GM21526 (cell line): ENCODE data around the gene ARMC5.
"Not testable (repeated sequence)": the region's sequence is repeated elsewhere in the genome, so short reads cannot be mapped to it uniquely, and the experiment has no call there.

Source experiments
- ATAC-seq: cut with Tn5 transposase; IDR thresholded peaks from one replicate; pipeline ENCODE4 v1.9.1; 2021; ENCODE audit warnings: moderate library complexity; ENCODE audit not compliant: unreplicated experiment, low FRiP score

Gene ARMC5

DNA sequence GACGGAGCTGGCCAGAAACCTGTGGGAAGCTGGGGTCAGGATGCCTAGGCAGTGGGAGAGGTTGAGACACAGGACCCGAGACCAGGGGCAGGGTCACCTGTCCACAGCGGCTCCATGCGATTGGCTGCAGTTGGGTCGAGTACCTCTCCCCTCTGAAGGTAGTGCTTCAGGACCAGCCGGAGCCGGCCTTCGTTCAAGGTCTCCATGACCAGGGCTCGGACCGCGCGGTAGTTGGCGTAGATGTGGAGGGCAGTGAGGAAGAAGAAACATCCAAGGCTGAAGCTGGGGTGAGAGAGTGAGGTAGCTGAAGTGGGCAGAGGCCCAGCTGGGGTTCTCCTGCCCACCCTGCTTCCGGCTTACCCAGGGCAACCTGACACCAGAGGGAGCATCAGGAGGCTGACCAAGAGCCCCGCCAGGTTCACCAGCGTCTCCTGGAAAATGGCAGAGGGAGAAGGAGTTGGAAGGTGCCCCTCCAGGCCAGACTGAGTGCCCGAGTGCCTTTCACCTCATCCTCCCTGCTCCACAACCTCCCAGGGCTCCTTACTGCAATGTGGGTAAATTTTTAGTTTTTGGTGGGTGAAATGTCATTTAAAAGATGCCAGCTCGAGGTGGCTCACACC lies 34.3 kb downstream of the ARMC5 start:
- ATAC-seq: no peak

DNA sequence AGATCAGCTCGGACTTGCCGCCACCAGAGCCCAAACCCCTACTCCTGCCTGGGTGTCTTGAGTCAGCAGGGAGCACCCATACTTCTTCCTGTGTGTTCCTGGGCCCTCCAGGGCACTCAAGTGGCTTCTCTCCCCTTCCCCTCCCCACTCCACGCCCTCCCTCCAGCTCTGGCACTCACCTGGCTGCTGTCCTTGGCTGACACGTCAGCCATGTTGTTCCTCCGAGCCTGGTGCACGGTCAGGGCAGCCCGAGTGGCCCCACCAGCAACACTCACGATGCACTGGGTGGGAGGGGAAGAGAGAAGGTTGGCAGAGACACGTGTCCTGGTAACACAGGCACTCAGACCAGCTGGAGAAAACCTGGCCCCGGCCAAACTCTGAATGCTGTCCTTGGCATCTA lies 37.4 kb downstream of the ARMC5 start:
- no peak for ATAC-seq

DNA sequence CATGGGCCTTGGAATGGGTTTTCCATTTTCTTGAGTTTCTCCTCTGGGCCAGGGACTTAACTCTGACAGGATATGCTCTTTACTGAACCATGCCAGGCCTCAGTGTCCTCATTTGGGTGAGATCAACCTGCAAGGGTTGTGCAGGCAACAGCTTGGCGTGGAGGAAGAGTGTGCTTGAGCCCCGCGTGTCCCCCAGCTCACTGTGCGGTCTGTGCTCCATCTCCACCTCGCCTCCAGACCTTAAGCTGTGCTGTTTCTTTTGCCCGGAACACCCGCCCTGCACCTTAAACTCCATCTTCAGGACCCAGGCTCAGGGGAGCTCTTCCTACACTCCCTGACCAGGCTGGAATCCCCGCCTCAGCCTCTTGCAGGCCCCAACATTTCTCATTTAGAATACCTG lies 39.2 kb downstream of the ARMC5 start:
- no peak for ATAC-seq

DNA sequence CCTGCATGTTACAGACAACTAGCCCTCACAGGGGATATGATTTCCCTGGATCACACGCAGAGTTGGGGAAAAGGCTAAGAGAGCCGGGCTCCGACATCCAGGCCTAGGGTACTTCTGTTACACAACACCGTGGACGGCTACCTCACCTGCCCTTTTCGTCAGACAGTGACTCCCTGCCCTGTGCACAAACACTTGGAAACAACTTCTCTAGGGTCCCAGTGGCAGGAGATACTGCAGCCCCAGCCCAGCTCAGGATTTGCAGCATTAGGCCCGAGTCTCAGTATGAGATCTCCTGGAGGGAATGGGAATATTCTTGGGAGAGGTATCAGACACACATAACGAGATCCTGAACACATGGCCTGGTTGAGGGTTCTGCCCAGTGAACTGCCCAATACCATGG lies 40.6 kb downstream of the ARMC5 start:
- no peak for ATAC-seq

DNA sequence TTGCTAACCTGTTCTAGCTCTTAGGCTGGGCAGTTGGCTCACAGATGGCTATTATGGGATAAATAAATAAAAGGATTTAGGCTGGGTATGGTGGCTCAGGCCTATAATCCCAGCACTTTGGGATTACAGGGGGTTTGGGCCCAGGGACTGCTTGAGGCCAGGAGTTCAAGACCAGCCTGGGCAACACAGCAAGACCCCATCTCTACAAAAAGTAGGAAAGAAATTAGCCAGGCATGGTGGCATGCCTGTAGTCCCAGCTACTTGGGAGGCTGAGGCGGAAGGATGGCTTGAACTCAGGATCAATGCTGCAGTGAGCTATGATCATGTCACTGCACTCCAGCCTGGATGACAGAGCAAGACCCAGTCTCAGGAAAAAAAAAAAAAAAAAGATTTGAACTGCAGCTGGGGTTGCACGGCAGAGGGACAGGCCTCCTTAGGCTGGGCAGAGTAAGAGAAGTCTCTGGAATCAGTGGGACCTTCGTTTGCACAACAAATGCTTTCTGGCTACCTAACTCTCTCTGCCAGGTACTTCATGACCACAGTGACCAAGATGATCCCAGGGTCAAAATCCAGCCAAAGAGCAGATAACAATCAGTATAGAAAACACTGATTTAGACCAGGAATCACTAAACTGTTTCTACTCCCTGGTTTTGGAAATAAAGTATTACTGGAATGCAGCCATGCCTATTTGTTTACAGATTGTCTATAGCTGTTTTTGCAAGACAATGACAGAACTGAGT lies 42.1 kb downstream of the ARMC5 start:
- ATAC-seq: no peak

DNA sequence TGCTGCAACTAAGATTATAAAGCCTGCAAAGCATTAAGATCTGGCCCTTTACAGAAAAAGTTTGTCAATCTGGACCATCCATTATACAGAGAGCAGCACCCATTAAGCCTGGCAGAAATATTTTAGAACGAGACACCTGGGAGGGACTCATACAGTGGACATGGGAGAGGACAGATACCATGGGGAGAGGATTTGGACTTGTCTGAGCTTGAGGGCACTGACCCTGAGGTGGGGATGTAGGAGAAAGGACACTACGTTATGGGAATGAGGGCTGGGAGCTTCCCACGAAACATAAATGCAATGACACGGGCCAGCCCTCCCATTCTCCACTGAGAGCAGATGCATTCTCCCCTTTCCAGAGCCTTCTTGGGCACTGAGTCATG lies 42.7 kb downstream of the ARMC5 start:
- no peak for ATAC-seq

DNA sequence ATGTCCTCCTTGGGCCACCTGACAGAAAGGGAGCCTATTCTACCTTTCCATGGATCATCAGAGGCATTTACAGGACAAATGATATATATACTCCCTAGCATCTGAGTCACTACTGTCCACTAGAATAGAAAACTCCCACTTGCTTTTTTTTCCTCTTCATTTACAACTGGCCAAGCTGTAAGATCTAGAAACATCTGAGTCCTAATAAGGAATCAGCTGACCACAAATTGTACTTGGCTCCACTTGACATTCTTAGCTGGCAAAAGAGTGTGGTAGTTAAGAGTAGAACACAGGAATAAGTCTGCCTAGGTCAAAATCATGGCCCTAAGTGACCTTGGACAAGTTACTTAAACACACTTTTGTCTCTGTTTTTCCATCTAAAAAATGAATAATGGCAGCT lies 43.7 kb downstream of the ARMC5 start:
- ATAC-seq: no peak

DNA sequence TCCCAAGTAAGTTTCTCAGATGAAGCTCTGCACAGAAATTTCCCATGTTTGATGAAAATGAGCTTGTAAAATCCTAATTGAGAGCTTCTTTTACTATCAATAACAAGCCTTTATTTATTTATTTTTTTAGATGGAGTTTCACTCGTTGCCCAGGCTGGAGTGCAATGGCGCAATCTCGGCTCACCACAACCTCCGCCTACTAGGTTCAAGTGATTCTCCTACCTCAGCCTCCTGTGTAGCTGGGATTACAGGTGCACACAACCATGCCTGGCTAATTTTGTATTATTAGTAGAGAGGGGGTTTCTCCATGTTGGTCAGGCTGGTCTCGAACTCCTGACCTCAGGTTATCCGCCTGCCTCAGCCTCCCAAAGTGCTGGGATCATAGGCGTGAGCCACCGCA lies 44.3 kb downstream of the ARMC5 start:
- ATAC-seq: not testable (repeated sequence)

DNA sequence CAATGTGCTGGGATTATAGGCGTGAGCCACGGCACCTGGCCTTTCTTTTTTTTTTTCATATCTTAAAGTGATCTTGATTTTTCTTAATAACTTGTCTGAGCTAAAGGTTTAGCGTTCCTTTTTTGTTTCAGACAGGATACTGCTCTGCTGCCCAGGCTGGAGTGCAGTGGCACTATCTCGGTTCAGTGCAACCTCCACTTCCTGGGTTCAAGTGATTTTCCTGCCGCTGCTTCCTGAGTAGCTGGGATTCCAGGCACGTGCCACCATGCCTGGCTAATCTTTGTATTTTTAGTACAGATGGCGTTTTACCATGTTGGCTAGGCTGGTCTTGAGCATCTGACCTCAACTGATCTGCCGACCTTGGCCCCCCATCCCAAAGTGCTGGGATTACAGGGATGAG lies 44.9 kb downstream of the ARMC5 start:
- ATAC-seq: no peak

DNA sequence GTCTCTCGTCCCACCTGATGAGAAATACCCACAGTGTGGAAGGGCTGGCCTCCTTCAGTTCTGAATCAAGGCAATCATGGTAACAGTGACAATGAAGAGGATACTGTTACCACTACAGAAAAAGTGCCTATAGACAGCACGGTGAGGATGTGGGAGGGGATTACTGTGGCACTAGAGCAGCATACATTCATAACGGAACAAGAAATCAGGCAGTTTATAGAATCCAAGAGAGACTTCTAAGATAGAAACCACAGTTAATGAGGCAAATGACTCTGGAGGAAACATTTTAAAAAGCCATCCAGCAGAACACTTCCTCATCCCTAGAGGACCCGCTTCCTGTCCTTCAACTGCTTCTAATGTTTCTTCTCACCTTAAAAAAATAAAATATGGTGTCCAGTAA lies 46.2 kb downstream of the ARMC5 start:
- ATAC-seq: peak; percentile 42

DNA sequence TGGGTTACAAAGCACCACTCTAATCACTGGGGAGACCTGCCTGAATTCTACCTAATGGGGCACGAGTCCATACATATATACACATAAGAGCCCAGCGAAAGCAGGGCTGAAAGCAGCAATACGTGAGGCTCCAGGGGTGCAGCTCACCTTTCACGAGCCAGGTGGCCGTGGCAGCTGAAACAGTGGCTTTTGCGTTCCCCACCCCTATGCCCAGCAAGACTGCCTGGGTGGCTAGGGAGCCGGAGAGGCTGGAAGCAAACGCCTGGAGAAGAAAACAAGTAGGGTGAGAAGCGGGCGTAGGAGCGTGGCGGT lies 48.3 kb downstream of the ARMC5 start:
- ATAC-seq: no peak

DNA sequence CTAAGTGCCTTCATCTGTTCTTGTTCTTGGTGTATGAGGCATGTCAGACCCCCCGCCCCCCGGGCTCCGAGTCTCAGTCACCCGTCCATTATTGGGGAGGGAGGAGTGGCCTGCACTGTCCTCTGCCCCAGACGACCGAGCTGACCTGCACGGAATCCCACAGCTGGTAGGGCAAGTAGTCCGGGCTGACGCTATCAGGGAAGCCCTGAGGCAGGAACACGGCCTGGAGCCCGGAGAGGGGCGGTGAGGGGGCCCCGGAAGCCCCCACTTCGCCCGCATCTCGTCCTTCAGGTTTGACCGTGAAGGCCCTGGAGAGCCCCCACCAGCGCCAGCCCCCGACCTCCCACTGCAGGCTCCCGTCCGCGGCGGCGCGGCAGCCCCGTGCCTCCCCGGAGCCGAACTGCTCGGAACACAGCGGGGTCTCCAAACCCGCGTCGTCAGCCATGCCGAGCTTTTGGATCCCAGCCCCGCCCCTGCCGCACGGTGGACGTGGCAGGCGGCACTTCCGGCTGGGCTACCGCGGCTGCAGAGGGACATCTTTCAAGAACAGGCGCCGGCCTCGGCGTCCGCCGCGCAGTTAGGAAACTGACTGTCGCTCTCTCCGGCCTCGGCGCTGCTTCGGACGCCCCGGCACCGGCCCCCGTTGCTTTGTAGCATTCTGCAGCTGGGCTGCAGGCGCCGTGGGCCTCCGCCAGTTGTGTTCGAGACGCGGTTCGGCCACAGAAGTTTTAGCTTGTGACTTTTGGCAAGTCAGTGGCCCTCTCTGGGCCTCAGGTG lies 48.8 kb downstream of the ARMC5 start, which contains the start of gene RUSF1:
Gene RUSF1, minus strand, starts transcription at position 463 of the 777 bp plus-strand sequence. Its CDS starts 18 bp downstream, at position 445.
- ATAC-seq: peak; percentile 89

DNA sequence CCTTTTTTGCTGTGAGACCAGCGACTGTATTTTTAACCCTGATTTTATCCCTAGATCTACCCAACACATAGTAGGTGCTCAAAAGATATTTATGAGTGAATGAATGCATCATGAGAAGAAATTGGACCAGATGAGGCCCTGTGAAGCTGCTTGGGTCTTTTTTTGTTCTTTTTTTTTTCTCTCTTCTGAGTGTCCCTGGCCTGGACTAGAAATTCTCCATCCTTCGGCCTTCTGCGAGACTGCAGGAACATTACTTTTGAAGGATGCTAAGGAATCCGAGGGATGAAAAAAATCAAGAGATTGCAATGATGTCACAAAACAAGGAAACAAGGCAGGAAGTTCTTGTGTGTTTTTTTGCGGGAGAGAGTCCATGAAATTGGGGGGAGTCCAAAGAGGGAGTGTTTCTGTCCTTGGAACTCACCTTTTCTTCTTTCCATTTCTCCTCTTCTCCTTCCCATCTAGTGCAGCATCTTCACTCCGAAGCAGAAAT lies 49.5 kb downstream of the ARMC5 start:
- no peak for ATAC-seq

DNA sequence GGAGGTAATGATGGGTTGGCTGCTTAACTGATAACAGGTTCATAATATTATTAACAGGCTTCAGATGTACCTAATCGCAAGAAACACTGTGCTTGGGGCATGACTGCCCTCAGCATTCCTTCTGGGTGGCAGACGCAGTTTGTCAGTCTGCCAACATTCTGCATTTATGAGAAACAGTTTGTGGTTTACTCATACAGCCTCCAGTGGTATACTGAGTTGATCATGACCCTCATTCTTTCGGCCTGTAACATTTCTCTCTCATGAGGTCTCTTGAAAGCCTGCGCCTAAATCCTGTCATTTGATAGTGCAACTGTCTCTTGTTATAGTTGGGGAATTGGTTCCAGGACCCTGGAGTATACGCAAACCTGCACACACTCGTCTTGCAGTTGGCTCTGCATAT lies 53.8 kb downstream of the ARMC5 start:
- no peak for ATAC-seq

DNA sequence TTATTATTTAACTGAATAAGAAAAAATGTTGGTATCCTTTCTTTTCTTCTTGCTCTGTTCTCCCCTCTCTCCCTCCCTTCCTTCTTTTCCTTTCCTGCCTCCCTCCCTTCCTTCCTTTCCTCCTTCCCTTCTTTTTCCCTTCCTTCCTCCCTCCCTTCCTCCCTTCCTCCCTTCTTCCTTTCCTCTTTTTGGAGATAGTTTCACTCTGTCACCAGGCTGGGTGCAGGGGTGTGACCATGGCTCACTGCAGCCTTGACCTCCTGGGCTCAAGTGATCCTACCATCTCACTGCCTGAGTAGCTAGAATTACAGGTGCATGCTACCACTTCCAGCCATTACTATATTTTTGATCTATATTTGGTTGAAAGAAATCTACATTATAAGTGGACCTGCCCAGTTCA lies 54.6 kb downstream of the ARMC5 start:
- ATAC-seq: no peak
